Ureter (tissue), 1 donor: ENCODE measurements around the gene UBE2D2. TPM values are rescaled to one million over a fixed set of nuclear protein-coding genes. Genes with fewer than 3 reads are reported as not detected.

ENCODE experiments used
- DNase-seq: peaks from one replicate; pipeline ENCODE4 v3.0.0-alpha.2; 2020; ENCODE audit warnings: low spot score
- total RNA-seq: library from RNA; stranded (reverse); gene quantifications from one replicate; pipeline ENCODE4 v1.2.4, GENCODE V29; 2023
- donor health status: DM: yes; HTN: yes; CAD: no.

UBE2D2 gene
- total RNA-seq, 1 donor from 2014 or later: 180 TPM

DNA sequence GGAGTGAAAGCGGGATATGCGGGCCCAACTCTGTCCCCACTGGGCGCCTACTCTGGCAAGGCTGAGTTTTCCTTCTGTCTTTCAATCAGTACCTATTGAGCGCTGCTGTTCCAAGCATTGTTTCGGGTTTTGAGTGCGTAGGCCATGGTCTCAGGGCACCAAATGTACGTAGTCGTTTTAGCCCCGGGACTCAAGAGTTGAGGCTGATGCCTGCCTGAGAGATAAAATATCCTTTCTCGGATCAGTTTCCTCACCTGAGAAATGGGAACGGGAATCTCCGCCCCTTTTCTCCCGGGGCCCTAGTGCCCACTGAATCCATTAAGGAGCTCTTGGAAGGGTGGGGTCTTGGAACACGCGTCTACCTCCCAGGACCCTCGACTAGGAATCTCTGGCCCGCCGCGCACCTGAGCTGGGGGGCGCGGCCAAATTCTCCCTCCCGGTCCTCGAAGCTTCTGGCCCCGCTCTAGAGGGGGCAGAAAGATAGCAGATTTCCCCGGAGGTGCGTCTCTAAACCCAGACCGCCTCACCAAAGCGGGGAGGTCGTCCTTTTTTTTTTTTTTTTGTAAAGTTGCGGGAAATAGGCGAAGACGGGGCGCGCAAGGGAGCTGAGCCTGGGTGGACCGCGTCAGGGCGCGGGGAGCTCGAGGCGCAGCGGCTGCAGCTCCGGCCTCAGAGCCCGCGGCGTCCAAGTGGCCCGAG lies 86.5 kb downstream of the UBE2D2 start:
- no peak for DNase-seq

DNA sequence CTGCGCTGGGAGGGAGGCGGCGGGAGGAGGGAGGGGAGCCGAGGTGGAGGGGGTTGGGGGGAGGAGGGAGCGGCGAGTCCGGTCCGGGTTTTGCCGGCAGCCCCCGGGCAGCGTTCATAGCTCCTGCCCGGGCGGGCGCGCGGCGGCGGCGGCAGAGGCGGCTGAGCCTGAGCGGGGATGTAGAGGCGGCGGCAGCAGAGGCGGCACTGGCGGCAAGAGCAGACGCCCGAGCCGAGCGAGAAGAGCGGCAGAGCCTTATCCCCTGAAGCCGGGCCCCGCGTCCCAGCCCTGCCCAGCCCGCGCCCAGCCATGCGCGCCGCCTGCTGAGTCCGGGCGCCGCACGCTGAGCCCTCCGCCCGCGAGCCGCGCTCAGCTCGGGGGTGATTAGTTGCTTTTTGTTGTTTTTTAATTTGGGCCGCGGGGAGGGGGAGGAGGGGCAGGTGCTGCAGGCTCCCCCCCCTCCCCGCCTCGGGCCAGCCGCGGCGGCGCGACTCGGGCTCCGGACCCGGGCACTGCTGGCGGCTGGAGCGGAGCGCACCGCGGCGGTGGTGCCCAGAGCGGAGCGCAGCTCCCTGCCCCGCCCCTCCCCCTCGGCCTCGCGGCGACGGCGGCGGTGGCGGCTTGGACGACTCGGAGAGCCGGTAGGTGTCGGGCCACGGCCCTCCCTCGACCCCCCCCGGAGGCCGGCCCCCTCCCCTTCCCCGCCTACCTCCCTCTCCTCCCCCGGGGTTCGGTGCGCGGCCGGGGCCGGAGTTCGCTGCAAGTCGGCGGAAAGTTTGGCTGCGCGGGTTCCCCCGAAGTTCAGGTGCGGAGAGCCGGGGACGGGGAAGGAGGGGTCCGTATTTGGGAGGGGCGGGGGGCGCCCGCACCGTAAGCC lies 87.3 kb downstream of the UBE2D2 start, which contains the start of gene CXXC5:
Gene CXXC5 (plus strand): TSS at position 145 of the 877 bp plus-strand sequence. CDS start 32,175 bp downstream, outside the sequence.
- DNase-seq: peak; percentile 84

DNA sequence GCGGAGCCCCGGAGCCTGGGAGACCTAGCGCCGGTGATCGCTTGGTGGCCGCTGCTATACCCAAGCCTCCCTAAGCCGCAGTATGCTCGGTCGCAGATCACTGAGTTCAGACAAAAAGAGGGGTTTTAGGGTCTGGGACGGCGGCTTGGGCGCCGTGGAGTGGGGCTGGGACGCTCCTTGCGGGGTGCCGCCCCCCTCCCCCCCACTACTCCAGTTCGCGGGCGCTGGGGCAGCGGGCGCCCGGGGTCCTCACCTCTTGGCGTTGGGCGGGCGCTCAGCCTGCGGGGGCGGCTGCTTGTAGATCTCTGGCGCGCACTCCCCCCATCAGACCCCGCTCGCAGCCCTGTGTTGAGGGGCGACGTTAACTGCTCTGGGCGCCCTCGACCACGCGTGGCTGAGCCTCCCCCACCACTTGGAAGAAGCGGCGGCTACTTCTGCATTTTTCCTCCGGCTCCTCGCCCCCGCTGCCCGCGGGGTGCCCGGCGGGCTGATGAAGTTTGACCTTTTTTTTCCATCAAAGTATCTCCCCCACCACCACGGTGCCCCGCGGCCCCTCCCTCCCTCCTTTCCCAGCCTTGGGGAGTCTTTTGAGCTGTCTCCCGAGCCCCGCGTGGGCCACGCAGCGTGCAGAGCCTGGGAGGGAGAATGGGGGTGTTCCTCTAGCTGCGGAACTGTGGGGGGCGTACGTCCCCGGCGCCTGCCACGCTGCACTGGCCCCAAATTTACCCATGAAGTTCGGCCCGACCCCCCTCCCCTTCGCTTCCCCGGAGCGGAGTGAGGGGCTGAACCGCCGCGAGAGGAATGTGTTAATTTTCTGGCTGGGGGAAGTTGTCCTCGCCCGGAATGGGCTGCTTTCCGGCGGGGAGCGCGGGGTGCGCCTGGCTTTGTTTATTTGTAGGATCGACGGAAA lies 88.2 kb downstream of the UBE2D2 start:
- DNase-seq: no peak

DNA sequence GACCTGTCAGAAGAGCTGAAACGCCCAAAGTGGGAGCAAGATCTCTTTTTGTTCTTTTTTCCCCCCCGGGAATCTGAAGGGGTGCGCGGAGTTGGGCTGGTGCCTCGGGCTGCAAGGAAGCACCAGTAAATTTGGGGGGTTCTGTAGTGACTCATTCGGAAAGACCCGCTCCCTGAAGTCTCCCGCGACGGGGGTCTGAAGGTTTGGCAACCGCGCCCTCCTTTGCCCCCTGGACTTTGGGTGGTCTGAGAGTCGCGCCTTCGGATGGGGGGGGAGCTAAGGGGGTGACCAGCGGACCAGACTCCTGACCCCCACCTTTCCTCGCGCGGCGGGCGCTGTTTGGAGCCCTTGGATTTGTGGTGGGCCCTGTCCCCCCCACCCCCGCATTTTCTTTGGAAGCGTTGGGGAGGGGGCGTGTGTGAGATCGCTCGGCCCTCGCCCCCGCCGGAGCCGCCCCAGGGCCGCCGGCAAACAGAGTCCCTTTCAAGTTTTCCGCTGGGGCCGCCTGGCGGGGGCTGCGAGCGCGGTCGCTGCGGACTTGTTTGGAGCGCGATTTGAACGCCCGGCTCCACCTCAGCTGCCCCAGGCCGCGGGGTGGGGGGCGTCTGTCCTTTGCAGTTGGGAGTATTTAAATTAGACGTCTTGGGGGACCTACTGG lies 89.0 kb downstream of the UBE2D2 start:
- DNase-seq: peak; percentile 48

DNA sequence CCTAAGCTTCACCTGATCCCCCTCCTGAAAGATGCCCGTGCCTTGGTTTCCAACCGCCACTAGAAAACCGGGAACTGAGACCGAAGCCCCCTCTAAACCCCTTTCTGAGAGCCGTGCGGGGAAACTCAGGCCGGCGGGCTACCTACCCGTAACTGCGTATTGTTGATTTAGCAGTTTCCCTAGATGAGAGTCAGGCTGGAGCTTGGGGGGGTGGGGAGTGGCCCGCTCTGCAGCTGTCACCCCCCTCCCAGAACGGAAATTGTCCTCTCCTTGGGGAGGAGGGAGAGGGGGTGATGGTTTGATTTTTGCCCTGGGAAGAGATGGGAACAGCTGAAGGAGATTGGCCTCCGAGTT lies 89.5 kb downstream of the UBE2D2 start:
- no peak for DNase-seq

DNA sequence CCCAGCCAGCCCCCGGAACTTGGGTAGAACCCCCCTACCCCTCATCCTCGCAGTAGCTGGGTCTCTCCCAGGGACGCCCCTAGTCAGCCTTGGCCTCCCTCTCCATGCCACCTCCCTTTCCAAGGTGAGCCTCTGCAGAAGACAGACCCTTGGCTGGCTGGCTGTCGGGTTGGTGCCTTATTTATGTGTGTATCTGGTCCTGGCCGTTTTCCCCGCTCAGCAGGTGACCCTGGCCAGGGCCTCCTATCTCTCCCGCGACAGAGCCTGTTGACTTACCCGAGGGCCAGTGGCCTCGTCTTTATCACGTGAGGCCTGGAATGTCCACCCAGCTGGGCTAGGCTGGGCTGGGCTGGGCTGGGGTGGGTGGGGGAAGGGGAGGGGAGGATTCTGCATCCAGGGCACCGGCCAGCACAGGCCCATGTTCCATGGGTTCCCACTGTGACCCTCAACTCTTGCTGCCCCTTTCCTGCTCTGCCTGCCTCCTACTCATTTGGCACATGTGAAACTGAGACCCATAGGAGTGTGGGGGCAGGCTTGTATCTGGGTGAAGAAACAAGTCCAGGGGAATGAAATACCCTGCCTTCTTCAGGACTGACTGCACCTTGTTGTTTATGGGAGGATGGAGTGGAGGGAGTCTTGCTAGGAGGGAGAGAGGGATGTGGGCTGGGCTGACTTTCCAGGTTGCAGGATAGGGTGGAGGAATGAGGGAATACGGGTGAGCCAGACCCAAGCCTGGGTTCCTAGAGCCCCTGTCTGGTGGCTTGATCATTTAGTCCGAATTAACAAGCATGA lies 90.1 kb downstream of the UBE2D2 start:
- peak; percentile 61 for DNase-seq

DNA sequence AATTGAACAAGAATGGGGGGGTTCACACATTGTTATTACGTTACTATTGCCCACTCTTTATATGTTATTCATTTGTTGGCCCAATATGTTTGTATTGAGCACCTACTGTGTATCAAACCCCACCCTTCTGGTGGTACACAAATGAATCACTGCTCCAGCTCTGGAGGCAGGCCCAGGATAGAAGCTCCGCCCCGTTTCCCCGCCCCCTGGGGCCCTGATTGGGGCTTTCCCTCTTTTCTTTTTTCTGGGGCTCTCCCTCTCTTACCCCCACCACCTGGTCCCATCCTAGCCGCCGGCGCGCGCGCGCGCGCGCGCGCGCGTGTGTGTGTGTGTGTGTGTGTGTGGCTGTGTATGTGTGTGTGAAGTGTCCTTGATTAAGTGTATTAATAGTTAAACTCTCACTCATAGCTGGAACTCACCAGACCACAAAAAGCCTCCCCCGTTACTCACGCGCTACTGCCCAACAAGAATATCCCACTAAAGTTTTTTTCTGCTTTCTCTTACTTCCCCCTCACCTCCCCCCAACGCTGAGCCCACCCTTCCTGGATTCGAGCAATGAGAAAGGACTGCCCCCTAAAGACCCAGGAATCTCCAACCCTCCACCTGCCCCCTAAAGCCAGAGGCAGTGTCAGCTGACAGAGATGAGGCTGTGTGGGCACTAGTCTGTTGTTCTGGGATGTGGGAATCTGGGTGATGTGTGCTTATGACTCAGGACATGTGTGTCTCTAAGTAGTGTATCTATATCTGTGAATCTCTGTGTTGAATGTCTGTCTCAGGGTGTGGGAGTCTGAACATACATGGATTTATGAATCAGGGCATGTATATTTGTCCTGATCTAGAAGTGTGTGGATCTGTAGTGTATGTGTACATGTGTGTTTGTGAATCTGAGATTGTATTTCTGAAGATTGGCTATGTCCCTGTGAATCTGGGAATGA lies 91.0 kb downstream of the UBE2D2 start:
- peak; percentile 77 for DNase-seq

DNA sequence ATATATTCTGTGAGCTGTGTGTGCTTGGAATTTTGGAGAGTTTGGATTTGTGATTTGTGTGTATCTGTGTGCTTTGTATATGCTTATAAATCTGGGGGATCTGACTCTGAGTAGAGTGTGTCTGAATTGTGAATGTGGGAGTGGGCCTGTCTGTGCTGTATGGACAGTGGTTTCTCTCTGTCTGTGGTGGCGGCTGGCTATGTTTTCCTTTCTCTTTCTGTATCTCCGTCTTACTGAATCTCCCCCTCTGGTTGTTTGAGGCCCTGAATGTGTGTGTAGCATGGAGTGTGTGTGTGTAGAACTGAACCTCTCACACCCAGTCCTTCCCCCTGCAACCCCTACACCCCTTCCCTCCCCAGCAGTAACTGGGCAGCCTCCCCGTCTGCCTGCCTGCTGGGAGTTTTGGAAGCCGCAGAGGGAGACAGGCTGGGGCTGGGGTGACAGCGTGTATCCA lies 91.7 kb downstream of the UBE2D2 start:
- DNase-seq: no peak

DNA sequence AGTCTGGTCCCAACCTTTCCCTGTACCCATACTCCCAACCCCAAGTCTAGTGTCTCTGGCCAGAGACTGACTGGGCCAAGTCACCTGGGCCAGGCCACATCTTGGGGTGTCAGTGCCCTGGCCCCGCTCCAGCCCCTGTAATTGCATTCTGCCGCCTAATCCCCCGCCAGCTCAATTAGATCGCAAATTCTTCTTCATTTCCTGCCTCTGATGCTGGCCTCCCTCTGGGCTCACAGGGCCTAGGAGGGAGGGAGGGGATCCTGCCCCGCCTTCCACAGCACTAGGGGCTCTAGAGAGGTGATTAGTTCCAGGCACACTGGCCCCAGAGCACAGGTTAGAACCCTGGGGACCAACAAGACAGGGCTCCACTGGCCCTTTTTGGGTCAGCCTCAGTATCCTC lies 92.5 kb downstream of the UBE2D2 start:
- no peak for DNase-seq

DNA sequence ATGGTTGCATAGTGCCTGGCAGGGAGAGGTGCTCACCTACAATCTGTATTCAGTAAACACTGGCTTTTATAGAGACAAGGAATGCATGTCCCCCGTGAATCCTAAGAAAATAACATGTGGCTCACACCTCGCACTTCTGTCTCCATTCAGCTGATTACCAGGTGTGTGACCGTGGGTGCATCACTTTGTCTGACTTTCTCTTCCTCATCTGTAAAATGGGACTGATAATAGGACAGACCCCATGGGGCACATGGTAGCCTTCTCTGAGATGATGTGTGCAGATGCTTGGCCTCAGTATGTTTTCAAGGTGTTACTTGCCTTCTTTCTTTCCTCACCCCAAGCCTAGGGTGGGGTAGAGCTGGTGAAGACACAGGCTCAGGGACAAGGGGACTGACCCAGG lies 93.3 kb downstream of the UBE2D2 start:
- DNase-seq: no peak

DNA sequence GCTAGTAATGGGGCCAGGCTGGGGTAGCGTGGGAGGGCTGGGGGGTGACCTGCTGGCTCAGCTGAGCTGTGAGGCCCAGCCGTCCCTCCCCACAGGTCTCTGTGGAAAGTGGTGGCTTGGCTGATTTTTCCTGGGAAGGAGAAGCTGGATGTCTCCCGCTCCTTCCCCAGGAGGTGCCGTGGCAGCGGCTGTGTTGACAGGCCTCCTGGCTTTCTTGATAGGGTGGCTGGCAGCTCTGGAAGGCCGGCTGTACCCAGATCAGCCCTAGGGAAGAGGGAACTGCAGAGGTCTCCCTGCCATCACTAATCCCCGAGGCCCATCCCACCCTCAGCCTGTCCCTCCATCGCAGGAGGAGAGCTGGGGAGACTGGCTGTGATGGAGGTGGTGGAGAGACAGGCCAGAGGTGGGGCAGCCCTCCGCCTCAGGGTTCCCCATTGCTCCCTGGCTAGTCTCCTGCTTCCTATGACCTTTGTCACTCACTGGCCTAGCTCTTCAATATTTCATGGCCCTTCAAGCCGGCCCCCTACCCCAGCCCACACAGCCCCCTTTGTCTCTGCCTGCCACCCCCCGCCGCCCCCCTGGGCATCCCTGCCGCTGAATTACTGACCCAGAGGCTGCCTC lies 93.8 kb downstream of the UBE2D2 start:
- no peak for DNase-seq

DNA sequence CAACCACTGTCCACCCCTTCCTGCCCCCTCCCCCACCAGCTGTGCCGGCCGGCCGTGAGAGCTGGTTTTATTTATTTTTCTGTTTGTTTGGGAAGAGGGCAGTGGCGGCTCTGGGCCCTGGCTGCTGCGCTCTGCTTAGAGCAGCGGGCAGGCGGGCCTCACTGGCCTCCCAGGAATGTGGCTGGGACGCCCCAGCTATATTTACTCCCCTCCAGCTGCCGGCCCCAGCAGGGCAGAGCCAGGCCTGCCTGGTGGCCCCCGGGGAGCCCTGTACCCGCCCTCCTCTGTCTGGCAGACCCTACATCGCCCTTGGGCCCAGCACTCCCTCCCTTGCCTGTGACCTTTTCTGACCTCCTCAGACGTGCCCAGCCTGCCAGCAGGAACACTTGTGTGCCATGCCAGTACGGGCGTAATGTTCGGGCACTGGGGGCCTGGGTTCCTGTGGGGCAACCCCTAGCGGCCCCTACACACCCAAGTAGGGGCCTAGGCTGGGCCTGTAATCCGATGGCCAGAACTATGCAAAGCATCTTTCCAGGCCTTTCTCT lies 94.7 kb downstream of the UBE2D2 start:
- DNase-seq: no peak

DNA sequence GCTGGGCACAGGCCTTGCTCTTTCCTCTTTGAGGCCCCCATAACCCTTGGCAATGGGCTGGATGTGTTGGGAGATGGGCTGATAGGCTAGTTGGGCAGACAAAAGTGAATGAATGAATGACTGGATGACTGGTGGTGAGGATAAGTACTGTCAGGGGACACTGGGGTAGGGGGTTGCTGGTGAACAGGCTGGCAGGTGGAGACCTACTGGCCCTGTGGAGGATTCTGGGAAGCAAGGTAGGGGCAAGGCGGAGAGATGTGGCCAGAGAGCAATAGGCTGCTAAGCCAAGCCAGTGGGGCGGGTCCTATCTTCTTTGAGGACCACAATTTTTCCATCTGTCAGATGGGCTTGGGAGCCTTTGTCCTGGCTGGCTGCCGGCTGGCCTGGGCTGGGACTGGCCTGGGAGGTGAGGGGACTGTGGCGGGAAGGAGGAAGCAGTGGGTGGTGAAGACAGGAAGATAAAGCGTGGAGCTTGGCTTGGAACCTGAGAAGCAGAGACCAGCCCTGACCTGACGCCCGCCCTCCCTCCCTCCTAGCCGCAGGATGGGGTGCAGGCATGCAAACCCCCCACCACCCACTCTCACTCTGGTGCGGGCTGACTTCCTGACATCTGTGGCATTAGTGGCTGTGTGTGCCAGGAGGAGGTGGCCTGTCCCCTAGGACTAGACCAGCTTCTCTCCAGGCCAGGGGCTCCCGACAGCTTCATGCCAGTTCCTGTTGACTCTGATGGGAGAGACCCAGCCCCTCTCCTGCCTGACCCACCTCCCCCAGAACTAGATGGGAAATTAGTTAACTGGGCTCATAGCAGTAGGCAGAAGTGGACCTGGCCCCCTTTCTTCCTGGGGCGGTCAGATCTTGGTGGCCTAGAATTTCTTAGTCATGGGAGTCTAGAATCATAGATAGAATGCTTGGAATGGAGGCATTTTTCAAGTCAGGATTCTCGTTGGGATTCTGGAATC lies 96.5 kb downstream of the UBE2D2 start:
- no peak for DNase-seq

DNA sequence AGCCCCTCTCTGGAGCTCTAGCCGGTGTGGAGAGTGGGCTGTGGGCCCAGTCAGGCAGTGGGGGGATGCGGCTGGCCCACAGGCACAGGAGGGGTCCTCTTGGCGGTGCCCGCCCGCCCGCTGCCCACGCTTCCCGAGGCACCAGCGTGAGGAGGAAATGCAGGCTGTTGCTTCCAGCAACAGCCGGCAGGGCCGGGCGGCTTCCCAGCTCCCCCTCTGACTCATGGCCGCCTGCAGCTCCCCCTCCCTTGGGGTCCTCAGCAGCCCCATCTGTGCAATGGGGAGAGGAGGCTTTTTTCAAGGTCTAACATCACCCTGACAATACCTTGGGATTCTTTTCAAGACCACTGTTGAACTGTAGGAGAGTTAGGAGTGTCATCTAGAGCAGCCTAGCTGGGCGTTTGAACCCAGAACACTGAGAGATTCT lies 97.4 kb downstream of the UBE2D2 start:
- no peak for DNase-seq

DNA sequence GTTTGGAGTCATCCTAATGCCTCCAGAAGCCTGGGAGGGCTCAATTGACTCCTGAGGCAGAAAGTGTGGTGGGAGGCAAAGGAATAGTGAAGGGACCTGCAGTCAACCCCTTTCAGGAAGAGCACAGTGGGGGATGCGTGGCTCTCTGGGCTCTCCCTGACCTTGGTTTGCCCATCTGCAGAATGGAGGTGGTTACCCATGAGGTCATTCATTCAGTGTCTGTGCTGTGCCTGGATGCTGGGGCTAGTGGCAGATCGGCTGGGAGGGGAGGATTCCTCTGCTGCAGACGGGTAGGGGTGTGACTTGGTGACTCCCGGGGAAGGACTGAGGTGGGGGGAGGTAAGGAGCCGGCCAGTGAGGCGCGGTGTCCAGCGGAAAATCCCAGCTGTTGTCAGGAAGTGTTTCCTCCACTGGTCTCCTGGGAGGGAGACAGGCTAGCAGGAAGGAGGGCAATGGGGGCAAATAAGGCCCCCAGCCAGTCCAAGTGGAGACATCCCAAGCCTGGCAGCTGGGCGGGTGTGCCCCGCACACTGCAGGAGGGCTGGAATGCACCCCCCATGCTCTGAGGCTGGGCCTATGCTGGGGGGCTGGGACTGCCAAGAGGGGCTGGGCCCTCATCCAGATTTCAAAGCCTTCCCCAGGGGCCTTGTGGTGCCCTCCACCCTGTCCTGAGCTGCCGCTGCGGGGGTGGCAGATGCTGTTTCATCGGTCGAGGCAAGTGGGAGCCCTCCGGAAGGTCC lies 98.0 kb downstream of the UBE2D2 start:
- no peak for DNase-seq

DNA sequence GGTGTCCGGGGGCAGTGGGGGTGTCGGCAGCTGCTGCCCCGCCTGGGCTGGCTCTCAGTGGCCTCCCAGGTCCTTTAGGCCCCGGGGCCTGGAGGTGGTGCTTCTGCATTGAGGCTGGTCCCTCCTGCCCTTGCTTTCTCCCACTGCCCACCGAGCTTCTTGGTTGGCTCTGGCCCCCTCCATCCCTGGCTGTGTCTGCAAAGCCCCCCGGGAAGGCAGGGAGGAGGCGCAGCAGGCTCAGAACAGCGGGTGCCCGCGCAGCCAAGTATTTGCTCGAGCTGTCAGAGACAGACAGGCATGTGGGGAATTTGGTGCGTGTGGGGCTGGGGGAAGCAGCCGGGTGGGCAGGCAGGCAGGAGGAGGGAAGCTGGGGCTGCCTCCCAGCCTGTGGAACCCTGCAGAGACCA lies 98.6 kb downstream of the UBE2D2 start:
- DNase-seq: no peak
